Activated CD4-positive, CD25-positive, alpha-beta regulatory T cell (primary cell): ENCODE results near the gene SNX9.
"Not testable (repeated sequence)": the region's sequence is repeated elsewhere in the genome, so short reads cannot be mapped to it uniquely, and the experiment has no call there.

Experiments used
- DNase-seq, 4 experiments: peaks; one replicate each; lab custom pipeline; 2025; lab: John Stamatoyannopoulos, UW

The SNX9 gene

DNA sequence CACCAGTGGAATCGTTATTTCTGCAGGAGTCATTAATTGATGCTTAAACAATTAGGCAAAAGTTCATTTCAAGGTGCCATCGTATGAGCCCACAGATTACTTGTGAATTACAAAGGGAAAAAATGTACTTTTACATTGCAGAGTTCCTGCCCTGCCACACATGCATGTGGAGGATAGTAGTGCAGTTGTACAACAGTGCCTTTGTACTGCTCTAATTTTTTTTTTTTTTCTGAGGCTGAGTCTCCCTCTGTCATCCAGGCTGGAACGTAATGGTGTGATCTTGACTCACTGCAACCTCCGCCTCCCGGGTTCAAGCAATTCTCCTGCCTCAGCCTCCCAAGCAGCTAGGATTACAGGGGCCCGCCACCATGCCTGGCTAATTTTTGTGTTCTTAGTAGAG lies 132.6 kb downstream of the SNX9 start:
- no peak for DNase-seq

DNA sequence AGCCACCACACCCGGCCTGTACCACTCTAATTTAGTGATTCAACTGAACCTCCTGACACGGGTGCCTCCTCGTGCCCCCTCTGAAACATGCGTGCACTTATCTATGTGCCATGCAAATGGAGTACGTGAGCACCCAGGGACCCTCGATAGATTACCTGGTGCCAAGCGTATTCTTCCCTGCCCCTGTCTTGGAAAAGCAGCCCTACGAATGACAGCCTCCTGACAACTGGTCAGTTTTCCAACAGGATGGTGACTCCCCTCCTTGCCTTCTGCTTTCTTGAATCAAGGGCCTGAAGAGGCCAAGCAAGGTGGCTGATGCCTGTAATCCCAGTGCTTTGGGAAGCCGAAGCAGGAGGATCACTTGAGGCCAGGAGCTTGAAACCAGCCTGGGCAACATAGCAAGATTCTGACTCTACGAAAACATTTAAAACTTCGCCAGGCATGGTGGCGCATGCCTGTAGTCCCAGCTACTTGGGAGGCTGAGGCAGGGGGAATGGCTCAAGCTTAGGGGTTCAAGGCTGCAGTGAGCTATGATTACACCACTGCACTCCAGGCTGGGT lies 133.2 kb downstream of the SNX9 start:
- DNase-seq = no peak

DNA sequence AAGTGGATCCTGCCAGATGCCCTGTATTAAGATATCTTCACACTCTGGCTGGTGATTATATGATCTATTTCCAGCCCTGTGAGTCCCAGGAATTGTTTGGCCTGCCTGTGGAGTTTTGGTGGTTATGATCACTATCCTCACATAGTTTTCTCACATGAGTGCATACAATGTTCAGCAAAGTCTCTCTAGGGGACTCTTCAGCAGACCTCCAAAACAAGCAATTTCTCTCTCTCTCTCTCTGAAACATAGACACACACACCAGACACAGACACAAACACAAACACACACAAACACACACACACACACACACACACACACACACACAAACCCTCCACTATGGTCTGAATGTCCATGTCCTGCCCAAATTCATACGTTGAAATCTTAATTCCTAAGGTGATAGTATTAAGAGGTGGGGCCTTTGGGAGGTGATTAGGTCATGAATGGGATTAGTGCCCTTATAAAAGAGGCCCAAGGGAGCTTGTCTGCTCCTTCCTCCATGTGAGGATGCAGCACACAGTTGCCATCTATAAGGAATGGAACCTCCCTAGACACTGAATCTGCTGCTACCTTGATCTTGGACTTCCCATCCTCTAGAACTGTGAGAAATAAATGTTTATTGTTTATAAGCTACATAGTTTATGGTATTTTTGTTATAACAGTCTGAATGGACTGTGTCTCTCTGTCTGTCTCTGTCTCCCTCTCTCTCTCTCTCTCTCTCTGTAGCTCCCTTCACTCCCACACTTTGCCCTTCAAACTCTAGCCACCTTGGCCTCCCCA lies 136.6 kb downstream of the SNX9 start:
- DNase-seq = no peak

DNA sequence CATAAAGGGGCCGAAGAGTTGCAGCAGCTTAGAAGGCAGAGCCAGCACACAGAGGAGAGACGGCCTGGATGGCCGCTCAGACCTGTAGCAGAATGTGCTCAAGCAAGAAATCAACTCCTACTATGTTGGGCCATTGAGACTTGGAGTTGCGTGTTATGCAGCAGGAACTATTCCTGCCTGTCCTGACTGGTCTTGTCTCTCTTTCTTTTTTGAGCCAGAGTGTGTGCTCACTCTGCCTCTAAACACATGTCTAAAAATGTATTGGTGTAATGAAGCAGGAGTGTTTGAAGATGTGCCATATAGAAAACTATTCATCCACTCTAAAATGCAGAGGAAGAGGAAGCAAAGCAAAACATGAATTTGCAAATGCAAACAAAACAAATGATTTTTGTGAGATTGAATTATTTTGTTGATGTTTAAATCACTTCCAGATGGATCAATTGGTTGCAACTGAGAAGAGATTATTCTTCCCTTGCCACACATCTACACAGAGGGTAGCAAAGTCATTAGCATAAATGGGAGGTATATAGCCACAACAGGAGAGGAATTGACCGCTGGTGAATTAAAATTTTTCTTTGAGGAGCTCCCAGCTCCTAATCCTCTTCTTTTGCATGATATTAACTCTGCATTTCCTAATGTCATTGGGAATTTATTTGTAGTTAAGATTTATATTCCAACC lies 138.2 kb downstream of the SNX9 start:
- no peak for DNase-seq

DNA sequence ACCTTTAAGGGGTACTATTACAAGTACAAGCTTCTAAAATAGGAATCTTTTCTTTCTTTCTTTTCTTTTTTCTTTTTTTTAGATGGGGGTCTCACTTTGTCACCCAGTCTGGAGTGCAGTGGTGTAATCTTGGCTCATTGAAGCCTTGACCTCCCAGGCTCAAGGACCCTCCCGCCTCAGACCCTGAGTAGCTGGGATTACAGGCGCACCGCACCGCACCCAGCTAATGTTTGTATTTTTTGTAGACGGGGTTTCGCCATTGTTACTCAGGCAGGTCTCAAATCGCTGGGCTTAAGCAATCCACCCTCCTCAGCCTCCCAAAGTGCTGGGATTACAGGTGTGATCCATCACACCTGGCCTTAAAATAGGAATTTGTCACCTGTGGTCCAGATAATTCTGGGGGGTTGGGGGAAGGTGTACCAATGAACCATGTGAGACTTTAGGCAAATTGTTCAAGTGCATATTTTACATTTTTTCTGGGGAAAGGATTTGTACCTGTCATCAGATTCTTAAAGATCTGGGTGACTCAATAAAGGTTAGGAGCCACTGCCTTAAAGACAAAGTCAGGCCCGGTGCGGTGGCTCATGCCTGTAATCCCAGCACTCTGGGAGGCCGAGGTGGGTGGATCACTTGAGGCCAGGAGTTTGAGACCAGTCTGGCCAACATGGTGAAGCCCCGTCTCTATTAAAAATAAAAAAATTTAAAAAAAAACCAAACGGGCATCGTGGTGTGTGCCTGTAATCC lies 139.0 kb downstream of the SNX9 start:
- no peak for DNase-seq

DNA sequence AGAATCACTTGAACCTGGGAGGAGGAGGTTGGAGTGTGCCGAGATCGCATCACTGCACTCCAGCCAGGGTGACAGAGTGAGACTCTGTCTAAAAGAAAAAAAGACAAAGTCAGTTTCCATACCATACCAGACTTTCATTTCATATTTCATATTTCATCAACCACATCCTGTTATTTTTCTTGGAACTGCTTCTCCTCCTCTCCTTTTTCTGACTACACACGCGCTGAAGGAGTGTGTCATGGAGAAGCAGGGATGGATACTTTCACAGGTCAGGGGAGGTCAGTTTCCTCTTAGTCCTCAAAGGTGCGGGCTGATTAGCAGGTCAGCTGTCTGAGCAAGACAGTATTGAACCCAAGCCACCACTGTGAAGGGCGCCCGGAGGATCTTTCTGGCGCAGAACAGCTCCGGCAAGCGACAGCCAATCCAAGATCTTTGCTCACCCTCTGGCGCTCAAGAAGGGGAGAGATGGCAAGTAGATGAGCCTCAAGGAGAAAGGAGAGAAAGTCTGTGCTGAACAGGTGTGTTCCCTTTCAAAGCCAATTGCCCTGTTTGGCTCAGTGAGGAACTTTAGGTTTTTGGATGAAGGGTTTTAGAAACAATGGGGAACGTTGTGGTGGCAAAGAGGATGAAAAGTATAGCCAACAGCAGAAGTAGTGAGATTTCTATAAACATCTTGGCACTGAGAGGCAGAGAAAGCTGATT lies 139.7 kb downstream of the SNX9 start:
- no peak for DNase-seq

DNA sequence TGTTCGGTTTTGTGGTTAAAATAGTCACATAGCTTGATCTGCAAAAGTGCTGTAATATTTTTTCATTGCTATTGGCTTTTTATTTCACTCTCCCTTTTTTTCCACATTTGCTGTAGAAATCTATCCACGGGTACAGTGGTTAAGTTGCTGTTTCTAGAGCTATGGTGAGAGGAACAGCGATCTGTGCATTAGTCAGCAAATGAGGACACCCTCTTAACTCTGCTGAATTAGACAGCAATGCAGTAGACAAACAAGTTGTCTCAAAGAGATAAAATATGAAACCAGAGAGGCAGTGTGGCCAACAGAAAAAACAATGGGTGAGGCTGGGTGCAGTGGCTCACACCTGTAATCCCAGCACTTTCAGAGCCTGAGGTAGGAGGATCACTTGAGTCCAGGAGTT lies 141.1 kb downstream of the SNX9 start:
- DNase-seq = no peak

DNA sequence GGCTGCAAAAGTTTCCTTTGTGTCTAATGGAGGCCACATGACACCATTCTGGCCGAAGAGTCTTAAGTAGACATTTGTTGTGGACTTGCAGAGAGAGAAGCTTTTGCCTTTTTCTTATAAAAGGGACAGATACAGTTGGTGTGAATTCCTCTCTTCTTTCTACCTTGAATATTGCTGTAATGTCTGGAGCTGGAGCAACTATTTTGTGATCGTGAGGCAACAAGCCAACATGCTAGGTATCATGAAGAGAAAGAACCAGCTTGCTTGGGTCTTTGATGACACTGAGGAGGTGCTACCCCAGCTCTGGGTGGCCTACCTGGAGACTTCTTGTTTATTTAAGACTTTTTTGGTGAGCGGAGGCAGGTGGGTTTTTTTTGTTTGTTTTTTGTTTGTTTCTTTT lies 142.3 kb downstream of the SNX9 start:
- DNase-seq = no peak

DNA sequence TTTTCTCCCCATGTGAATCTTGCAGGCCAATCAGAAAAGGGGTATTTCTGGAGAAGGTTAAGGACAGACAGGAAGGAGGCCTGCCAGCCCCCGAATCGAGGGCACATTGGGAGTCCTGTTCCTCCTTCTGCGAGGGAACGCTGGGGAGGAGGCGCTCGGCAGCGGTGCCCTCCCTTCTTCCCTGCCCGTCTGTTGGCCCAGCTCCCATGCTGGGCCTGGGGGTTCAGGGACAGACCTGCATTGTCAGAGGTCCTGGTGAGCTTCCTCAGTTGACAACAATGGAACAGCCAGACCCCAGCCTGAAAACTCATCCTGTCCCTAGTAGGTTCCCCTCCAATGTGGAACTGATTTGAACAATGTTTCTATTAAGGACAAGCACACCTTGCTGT lies 143.5 kb downstream of the SNX9 start:
- DNase-seq = no peak

DNA sequence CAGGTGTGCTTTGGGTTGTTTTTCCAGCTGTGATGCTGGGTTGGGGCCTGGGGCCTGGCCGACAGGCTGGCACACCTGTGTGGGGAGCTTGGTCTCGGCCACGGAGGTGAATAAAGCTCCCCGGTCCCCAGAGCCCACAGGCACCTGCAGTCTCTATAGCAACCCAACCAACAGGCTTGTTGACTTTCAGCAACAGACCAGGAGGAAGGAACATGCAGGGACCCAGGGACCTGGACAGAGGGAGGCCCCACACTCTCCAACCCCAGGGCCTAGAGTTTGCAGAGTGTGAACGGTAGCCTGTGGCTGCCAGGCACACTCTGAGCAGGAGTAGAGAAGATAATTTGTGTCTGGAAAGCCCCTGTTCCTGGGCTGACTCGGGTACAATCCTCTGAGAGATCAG lies 144.0 kb downstream of the SNX9 start:
- no peak for DNase-seq

DNA sequence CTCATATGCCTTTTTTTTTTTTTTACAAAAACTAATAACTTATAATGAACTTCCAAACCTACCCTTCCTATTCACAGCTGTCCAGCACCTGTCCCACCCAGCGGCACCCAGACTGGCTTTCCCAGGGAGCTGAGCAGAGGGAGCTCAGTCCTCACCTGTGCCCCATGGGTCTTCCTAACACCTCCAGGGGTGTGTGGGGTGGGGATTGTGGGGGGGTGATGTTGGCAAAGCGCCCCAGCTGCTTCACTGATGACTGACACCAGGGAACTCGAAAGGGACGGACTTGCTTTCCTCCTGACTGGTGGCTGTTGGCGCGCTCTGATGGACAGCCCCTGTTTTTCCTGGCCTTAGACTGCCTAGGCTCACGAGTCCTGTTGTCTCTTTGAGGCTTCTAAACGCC lies 144.4 kb downstream of the SNX9 start:
- DNase-seq = no peak

DNA sequence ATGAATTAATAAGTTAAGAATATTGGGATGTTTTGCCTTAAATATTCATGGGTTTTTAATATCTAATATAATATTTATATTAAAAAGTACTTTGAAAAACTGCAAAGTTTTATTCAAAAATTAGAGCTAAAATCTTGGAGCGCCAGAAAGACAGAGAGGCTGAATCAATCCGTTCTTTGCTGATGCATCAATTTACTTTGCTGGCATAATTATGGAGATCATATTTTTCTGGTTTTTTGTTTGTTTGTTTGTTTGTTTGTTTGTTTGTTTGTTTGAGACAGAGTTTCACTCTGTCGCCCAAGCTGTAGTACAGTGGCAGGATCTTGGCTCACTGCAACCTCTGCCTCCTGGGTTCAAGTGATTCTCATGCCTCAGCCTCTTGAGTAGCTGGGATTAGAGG lies 149.1 kb downstream of the SNX9 start:
- DNase-seq = not testable (repeated sequence)

DNA sequence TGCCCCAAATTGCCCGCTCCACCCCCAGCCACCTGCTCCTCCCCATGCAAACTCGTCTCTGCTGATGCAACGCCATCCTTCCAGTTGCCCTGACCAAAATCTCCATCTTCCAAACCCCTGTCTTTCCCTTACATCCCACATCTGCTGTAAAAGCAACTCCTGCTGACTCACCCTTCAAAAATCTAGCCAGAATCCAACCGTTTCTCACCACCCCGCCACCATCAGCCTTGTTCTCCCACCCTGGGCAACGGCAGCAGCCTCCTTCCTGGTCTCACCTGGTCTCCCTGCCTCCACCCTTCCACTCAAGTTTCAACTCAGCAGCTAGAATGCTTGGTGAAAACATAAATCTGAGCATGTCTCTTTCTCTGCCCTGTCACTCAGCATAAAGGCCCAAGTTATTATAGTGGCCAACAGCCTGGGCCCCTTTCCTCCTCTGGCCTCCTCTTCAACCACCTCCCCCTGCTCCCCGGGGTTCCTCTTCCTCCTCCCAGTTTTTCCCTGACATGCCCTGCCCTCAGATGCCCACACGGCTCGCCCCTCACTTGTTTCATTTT lies 151.4 kb downstream of the SNX9 start:
- no peak for DNase-seq

DNA sequence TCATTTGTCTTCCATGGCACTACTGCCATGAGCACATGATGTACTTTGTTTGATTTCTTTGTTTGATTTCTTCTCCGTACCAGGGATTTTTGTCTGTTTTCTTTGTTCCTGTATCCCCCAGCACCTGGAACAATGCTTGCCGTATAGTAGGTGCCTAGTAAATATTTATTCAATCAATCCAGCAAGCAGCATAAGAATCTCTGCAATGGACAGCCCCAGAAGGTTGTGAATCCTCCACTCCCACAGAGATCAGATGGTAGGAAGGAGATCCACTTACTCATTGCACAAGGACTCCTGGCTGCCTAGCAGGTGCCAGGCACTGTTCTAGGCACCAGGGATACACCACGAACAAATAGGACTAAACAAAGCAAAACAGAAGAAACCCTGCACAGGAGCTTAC lies 151.9 kb downstream of the SNX9 start:
- no peak for DNase-seq

DNA sequence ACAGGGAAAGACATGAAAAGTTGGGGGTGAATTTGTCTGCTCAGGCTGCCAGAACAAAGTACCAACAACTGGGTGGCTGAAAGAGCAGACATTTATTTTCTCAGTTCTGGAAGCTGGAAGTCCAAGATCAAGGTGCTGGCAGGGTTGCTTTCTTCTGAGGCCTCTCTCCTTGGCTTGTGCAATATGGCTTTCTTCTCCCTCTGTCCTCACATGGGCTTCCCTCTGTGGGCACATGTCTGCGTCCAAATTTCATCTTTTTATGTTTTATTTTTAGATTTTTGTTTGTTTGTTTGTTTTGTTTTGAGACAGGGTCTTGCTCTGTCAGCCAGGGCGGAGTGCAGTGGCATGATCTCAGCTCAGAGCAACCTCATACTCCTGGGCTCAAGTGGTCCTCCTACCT lies 152.4 kb downstream of the SNX9 start:
- DNase-seq = no peak

DNA sequence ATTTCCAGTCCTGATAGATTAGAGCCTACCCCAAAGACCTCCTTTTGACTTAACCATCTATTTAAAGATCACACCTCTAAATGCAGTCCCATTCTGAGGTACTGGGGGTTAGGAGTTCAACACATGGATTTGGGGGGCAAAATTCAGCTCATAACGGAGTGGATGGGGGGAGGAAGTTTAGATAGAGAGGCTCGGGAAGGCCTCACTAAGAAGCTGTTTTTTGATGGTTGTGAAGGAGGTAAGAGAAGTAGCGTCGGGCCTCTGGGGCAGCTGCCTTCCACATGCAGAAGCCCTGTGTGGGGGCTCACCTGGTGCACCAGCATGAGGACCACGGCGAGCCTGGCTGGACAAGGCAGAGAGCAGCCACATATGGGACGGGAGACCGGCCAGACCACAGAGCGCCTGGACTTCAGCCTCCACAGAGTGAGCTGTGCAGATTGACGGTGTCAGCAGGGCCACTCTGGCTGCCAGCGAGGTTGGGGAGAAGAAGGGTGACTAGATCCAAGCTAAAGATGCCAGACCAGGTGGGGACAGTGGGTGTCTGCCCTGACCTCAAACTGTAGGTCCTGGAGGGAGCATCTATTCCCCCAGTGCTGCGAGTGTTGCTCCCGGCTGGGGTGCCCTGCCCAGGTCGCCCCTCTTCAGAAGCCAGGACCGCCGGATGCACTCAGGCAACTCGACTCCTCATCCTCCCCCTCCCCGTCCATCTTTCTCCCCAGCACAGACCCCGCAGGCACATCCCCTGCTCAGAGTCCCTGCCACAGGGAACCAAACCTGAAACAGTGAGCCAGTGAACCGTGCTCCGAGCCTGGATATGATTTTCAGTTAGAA lies 153.5 kb downstream of the SNX9 start:
- no peak for DNase-seq

DNA sequence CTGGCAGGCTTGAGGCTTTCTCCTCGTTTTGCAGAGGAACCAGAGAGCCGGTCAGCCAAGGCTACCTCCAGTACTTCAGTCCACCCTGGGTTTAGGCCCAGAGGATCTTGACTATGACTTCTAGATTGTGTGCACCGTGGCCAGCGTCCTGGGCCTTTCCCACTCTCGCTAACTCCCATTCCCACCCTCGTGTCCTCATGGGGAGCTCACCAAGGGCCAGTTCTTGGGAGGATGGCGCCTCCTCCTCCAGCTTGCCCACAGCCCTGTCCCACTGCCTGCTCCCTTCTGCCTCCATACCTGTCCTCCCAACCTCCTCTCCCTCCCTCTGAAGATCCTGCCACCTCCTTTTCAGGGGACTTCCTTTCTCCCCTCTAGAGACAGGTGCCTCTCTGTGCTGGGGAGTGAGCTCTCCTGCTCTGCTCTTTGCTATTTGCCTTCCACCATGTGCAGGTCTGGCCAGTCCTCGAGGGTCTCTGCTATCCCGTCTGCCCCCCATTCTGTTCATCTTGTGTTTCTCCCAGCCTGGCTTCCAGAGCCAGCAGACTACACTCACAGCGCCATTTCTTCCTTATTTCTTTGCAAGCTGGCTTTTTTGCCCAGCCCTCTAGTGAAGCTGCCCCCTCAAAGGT lies 154.2 kb downstream of the SNX9 start:
- DNase-seq = no peak

DNA sequence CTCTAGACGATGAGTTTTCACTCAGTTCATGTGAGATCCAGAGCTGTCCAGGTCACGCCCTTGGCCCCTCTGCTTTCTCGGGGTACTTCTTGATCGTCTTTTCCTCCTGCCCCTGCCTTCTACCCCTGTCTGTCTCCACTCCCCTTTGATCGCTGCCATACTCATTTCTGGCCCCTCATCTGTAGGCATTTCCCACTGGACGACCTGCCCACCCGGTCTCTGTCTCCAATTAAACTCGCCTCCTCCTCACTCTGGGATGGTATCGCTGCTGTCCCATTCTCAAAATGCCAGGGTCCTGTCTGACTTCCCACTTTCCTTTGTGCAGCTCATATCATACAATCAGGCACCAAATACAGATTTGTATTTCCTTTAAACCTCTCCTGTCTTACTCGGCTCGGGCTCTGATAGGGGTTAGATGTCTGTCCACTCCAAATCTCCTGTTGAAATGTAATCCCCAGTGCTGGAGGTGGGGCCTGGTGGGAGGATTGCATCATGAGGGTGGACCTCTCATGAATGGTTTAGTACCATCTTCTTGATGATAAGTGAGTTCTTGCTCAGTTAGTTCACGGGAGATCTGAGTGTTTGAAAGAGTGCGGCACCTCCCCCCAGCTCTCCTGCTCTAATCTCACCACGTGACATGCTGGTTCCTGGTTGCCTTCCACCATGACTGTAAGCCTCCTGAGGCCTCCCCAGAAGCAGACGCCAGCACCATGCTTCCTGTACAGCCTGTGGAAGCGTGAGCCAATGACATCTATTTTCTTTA lies 155.2 kb downstream of the SNX9 start:
- DNase-seq = no peak

DNA sequence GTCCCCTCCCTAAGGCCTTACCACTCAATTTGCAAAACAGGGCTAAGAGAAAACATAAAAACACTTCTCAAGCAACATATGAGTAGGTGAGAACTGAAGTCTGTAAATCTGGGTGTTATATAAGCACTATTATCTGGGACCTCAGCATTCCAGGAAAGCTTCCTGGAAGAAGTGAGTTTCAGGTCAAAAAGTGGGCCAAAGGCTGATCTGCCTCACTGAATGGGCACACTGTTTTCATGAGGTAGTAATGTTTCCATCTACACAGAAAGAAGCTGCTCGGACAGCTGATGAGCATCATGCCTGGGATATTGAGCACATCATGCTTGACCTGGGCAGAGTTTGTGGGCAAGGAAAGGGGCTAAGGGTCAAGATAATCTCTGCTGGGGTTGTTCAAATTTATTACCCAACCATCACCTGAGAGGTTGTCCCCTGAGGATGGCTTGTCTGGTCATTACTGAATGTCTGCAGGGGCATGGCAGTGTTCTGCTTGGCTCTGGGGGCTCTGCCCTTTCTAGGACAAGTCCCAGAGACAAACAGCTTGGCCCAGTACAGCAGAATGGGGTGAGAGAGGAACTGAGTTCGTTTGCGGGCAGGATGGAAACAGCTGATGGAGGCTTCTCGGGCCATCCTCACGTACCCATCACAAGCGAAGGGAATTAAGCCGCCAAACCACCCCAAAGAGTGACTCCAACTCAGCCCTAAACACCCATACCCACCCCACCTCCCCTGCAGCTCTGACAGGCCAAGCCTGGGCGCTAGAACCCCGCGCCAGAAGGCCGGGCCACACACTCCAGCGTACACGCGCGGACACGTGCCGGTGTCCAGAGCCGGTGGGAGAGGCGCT lies 157.5 kb downstream of the SNX9 start:
- DNase-seq = no peak
